Esophagus mucosa (tissue), 1 donor: Measurements from ENCODE around the gene CCL13. TPM values are rescaled to one million over a fixed set of nuclear protein-coding genes. Genes with fewer than 3 reads are reported as not detected.
A peak's percentile ranks its signal among the peaks of the same experiment; 100 is the strongest.

ENCODE experiments used
- ATAC-seq: fragments of 200-7000 bp; cut with Tn5 transposase; one replicate; pipeline ENCODE4 v1.9.1; 2020
- total RNA-seq: library from RNA; stranded (reverse); gene quantifications from one replicate; pipeline ENCODE4 v1.2.4, GENCODE V29; 2023
- donor health status: DM: yes; HTN: yes; CAD: no.

CCL13 gene
- total RNA-seq, 1 donor from 2014 or later = 0.24 TPM

DNA sequence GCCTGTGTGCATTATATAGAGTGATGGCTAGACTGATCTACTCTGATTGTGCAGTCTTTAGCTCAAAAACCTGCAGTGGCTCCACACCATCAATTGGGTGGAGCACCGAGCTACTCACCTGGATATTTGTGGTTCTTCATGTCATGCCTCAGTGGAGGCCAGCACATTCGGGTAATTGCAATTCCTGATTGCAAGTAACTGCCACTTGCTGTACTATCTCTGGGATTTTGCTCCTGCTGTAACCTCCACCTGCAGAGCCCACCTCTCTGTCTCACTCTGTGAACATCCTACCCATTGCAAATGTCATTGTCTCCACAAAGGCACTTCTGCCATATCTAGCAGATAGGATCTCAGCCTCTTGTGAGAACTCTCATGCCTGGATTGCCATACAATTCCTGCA, 8.5 kb downstream of the CCL13 start:
- no peak for ATAC-seq

DNA sequence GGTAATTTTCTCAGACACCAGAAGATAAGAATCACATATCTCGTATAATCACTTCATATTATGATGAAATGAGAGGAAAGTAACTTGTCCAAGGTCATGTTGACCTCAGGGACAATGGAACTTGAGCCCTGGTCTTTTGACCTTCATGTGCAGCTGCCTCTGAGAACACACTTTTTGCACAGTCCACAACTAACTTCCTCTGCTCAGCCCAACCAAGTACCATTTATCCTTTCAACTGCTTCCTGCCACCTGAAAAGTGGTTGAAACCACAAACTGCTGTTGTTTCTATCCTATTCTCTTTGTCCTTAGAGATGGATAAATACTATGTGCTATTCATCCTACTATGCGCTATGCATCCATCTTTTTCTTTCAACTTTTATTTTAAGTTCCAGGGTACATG, 9.1 kb downstream of the CCL13 start:
- no peak for ATAC-seq

DNA sequence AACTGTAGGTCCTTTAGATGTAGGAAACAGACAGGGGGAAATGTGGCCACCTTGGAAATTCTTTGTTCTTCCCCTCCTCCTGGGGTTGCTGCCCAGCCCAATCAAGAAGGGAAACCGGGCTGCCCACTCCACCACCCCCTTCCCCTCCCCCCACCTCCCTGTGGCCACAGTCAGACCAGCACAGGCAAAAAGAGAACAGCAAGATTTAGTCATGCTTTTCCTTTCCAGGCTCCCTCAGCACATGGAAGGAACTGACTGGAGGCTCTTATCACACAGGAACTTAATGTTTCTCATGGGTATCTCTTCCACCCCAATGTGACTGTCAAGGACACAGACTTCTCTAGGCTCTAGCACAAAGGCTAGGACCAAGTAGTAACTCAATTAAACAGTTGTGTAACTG, 9.7 kb downstream of the CCL13 start:
- ATAC-seq = no peak

DNA sequence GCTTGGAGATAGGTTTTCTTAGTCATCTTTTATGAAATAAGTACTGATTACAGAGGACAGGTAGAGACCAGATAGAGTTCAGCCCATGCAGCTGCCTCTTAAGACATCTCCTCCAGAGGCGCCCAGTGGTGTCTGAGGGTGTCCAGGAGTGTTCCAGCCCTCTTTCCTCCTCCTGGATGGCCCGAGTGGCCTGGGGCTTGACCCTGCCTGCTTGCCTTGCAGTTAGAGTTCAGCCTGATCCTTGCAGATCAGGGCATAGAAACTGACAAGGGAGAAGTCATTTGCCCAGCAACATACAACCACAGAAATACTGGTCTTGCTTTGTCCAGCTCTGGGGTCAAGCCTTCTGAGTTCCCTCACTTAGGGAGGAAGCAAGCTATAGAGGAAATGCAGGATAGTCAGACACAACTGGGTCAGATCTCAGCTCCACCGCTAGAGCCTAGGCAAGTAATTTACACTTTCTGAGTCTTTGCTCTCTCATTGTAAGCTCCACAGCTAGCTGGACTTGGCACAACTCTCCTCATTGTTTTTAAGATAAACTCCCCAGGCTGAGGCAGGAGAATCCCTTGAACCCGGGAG, 10.3 kb downstream of the CCL13 start:
- ATAC-seq = no peak

DNA sequence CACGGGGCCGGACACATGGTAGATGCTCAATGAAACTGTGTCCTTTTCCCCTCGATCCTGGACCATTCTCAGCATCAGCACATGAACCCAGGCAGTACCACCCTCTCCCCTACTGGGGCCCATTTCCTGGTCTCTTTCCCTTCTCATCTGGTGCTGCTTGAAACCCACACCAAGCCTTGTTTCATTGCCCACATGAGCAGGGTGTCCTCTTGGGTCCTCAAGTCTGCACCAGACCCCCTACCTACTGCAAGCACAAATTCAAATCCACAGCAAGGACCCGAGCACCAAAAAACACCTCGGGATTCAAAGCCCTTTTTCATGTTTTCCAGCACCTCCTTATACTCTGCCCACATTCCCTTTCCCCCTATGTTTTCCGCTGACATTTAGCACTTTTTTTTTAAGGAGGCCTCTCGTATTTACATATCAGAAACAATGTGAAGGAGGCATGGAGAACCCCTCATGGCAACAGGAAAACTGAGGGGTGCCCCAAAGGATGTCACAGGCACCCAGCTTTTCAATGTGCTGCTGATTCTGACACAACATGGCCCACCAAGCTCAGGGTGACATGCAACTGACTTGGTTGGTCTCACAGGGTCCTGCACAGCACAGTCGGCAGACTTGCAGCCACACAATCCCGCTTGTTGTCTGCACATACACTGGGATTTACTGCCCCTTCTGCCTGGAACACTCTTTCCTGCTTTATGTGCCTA, 11.4 kb downstream of the CCL13 start:
- no peak for ATAC-seq

DNA sequence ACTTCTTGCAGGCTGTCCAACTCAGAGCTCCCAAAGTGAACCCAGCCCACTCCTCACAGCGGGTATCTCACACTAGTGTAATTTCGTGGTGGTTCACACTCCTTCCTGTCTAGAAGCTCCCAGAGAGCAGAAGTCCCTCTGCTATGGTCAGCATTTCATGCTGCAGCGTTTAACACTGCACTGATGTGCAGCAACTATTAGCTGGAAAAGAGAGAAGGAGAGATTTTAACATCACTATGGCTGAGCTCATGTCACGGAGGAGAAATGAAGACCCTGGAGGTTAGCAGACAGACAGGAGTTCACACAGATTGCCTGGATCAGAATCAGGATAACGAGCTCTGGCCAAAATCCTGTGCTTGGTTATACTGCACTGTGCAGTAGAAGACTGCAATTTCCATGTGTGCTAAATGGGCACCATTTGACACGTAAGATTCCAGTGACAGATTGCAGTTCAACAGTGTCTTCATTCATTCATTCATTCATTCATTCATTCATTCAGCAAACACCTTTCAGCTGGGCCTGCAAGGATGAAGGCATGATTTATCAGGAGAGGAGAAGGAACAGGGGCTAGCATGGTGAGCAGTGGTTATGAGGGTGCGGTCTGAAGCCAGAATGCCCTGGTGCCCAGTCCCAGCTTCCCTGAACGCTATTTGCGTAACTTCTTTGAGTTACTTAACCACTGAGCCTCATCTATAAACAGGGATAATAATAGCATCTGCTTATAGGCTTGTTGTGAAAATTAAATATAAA, 12.1 kb downstream of the CCL13 start:
- no peak for ATAC-seq

DNA sequence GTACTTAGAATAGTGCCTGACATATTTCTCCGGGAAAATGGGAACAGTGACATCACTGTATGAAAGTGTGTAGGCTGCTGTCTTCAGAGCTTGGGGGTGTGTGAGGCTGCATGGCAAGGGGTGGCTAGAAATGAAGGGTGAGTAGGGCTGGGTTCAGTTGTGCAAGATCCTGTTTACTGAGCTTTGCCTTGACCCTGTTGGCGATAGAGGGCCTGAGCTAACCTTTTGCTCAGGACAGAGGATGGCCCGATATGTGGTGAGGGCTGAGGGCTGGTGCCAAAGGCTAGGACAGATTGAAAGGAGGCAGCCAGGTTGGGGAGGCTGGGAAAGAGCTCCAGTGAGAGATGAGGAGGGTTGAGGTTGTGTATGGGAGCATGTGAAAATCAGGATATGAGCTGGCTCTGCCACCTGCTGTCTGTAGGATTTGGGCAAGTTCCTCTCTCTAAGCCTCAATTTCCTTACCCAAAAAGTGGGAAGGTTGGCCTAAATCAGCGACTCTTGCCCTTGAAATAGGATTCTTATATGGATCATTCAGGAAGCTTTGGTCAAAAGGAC, 12.7 kb downstream of the CCL13 start:
- no peak for ATAC-seq

DNA sequence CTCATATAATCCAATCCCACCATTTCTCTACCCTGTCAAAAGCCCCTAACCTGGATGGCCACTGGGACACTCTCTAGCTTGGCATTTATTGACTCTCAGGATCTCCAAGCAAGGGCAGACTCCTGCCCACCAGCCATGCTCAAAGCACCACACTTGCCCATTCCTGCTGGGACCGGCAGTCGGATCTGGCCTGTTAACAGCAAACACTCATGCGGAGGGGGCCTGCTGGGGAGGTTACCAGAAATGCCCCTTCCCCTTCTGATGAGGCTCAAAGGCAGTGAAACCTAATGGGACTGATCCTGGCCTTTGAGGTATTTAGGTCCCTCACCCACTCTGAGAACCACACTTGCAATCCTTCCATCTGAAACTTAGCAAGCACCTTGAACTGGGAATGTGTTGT, 13.3 kb downstream of the CCL13 start:
- ATAC-seq = no peak

DNA sequence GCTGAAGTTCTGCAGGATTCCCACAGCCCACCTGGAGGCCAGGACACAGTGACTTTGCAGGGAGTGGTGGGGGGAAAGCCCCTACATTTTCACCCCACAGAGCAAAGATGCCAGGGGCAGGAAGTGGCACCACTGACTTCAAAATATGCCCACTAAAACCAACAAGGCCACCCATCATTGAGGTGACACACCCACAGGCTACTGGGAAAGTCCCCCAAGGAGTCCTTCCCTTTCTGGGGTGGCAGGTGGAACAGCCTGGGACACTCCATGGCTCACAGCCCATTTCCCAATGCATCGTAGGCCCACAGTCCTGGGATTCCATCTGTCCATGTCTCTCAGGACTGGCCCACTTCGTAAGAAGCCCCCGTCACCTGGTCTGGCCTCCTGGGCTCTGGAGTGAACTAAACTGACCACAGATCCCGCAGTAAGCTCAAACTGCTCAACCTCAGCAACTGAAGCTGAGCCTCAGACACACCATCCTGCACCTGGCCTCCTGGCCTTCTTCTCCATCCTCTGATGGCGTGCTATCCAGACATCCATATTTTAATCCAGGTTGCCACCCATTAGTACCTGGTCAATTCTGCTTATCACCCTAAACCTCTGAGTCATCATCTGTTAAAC, 14.2 kb downstream of the CCL13 start:
- no peak for ATAC-seq

DNA sequence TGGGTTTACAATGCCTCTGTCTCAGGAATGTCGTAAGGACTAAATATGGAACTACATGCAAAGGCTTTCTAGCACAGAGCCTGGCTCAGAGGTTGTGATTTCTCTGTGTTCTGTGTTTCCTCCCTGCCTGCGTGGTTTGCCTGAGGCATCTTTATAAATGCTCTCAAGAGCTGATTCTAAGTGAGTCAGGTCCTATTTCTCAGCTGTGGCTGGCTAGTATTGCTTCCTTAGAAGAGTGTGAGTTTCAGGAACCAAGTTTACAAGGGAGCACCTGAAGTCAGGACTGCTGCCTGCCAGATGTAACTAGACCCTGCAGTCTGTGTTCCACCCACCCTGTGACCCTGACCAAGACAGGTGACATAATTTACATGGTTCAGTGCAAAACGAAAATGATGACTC, 14.7 kb downstream of the CCL13 start:
- peak; percentile 57 for ATAC-seq

DNA sequence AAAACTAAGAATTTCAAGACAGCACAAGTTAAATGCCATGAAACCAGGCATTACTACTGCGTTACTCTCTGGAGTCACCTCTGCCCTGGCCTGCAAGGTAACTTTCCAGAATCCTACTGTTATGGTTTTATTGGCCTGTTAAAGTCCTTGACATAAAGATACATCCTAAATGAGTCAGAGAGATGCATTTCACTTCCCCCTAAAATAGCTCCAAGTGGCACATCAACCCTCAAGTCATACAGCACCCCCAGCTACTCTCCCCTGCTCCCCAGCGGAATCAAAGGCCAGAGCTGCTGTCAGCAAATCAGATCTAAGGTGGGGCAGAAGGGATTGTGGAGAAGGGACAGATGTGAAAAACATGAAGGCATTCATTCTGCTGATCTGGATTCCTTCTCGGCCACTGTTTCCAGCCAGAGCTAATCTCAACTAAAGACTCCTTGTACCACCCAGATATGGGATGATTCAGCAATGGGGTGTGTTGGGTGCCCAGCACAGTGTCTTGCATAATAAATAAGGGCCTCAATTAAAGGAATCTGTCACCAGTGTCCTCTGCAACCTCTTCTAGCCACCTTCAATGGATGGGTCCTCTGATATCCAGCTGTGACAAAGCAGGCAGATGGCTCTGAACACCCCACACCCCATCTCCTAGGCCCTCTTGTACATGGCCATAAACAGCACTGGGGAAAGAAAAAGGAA, 15.3 kb downstream of the CCL13 start:
- ATAC-seq = no peak

DNA sequence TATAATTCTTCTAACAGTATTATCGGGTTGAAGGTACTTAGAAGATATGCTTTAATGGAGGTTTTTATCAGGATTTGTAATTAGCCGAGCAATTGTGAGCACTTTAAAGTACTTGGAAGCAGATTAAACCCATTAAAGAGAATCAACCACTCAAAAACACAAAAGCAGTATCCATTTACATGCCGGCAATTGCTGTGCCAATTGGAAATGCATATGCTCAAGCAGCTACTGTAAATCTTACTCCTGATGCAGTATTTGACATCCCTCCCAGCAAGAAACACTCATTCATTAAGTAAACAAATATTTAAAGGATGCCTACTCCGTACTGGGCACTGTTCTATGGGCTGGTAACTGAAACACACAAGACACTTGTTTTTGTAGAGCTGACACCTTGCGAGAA, 18.2 kb downstream of the CCL13 start:
- no peak for ATAC-seq

DNA sequence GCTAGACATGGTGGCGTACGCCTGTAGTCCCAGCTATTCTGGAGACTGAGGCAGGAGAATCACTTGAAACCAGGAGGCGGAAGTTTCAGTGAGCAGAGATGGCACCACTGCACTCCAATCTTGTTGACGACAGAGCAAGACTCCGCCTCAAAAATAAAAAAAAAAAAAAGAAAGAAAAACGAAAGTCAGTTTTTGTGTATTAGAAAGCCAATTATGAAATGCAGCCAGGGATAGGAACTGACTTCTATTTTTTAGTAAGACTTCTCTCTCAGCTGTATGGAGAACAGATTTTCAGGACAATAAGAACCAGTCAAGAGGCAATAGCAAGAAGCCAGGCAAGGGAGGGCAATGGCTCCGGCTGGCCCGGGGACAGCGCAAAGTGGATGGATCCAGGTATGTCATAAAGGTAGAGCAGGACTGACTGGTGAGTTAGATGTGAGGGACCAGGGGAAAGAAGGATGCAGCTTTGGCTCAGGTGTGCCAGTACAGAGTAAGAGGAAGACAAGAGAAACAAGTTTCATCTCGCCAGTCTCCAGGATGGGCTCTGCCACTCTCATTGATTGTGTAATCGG, 19.2 kb downstream of the CCL13 start:
- no peak for ATAC-seq

DNA sequence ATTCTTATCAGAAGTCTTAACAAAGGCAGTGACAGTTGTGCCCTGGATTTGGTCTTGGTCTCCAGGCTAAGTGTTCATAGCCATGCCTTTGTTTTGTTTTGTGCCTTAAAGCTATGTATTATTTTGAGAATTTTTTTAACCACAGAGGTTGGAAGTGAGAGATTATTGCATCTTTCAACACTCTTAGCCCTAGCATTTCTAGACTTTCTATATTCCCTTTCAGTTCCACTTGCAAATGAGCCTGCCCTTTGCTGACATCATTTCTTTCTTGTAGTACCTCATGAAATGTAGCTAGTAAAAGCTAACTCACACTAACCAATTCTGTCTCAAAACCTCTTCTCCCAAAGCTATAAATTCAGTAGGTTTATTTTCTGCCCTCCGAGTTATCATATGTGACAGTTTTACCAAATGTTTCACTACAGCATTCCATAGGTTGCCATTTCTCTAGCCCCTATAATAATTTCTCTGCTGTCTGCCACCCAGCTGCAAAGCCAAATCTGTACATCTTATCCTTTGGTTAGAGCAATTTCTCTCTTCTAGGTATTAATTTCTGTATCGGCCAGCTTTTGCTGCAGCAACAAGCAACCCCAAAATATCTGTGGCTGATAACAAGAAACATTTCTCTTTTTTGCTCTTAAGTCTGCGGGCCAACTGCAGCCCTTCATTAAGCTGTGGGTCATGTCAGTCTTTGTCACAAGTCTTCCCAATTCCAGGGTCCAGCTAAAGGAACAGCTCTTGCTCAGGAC, 21.0 kb downstream of the CCL13 start:
- ATAC-seq = no peak

DNA sequence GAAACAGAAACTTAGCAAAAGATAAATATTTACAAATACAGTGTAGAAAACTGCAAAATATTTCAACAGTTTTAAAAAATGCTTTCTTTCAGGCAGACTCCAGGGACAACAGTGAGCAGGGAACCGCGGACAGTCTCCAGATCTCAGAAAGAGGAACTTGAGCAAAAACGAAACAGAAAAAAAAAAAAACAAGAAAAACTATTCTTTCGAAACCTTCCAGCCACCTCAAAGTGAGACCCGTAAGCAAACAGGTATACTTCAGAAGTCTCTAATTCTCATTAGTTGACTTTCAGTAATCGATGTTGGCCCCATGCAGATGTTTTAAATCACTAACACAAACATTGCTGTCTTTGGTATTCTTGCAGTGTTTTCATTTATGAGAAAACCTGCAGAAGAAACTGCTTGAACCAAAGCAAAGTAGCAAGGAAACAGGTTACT, 22.4 kb downstream of the CCL13 start:
- no peak for ATAC-seq

DNA sequence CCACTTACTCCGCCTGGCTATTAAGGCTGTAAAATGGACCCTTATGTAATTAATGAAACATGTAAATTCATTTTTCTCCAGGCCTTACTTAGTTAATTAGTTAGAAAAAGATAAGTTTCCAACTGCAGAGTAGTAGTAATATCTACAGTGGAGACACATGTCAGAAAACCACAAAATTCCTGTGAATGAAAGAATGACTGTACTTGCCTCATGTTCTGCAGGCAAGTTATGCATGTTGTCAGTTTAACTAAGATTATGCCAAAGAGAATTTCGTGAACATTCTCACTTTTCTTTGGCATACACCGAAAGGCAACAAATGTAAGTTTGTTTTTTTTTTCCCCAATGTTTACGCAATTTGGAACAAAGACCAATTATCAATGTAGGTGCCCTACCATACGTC, 23.6 kb downstream of the CCL13 start:
- no peak for ATAC-seq

DNA sequence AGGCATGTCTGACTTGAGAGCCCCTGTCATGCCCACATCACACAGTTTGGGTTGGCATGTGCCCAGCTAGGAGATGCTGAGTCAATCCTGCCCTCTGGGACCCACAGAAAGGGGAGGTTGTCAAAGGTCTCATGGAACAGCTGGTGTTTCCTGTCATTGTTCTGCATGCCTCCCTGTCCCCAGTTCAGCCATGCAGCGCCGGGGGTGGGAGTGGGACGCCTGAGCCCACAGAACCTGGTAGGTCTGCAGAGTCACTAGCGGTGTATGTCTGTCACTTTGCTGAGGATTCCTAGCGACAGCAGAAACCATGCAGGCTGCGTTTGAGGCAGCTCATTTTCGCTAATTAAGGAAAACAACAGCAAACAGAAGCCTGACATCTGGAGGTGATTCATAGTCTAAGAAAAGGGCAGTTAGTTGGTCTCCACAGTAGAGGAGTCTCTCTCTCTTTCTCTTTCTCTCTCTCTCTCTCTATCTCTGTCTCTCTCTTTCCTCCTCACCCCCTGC, 26.4 kb downstream of the CCL13 start:
- no peak for ATAC-seq

DNA sequence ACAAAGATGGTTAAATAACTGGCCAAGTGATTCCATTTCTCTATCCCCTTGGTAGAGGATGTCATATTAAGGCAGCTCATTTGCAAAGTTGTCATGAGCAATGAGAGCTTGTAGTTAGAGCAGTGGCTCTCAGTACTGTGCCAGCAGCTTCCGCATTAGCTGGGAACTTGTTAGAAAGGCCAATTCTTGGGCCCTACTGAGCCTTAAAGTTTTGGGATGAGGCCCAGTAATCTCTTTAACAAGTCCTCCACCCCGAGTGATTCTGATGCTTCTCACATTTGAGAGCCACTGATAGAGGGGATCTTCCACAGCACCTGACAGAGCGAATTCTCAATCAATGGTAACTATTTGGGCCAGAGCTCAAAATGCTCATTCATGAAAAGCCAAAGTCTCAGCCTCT, 26.9 kb downstream of the CCL13 start:
- ATAC-seq = no peak

DNA sequence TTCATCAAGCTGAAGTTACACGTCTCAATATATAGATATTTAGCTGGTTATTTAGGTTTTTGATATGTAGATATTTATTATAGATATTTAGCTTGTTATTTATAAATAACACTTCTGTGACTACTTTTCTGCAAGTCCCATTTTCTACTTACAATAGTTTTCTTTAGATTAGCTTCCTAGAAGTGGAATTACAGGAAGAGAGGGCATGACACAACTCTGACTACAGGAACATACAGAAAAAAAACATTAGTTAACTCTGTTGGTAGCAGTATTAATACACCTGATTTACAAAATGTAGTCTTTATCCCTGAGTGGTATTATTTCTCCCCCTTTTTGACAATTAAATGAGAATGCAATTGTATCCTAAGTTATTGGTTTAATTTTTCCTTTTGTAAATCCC, 28.0 kb downstream of the CCL13 start:
- ATAC-seq = no peak

DNA sequence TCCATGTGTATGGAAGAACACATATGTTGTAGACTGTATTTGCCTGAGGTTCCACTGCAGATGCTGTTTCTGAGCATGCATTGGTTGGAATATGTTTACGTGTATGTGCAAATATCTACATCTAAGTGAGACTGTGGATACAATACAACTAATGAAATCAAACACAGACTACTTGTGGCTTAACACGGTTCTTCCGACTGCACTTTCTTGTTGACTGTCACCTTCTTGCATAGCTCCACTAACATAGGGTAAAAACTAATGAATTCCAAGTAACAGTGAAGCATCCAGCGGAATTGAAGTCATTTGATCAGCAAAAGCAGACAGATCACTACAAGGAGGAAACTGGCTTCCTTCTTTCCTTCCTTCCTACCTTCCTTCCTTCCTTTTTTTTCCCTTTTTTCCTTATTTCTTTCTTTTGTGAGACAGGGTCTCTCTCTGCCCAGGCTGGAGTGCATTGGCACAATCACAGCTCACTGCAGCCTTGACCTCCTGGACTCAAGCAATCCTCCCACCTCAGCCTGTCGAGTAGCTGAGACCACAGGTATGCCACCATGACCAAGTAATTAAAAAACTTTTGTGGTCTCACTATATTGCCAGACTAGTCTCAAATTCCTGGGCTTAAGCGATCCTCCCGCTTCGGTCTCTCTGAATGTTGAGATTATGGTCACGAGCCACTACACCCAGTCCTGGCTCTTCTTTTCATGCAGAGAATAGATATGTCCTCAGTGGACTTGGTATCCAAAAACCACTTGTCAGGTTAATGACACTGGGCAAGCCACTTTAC, 28.7 kb downstream of the CCL13 start:
- ATAC-seq = no peak

DNA sequence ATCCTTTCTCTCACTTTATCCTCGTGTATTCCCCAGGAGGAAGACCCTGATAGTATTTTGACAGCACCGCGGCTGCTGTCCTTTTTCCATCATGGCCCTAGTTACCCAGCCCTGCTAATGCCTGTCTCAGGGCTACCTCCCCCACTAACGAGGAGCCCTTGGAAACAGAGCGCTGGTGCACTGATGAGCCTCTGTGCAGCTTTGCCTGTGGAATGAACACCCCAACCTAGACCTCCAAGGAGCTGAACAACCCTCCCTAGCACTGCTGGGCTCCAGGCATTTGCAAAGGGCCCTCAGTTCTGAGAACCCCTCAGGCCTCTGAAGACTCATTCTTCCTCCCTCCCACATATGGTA, 30.0 kb downstream of the CCL13 start:
- no peak for ATAC-seq
